Stomach (tissue), 9 donors: ENCODE measurements around the gene PTTG2. TPM values are rescaled to one million over a fixed set of nuclear protein-coding genes. Genes with fewer than 3 reads are reported as not detected.

Experiments
- DNase-seq, 2 donors: peaks; one replicate each; pipeline versions ENCODE4 v3.0.0 to v3.0.0-alpha.2; 2013 to 2019
- H3K27ac ChIP-seq, 5 donors: fragments of 200-600 bp in 4 of 5; sonication (generic) in 4 of 5; one replicate each; pipeline ENCODE4 v1.5.1; 2013 to 2019; ENCODE audit warnings: mild to moderate bottlenecking in 1 of 5, moderate library complexity in 1 of 5
- H3K27me3 ChIP-seq, 3 donors: fragments of 200-600 bp; sonication (generic); one replicate each; pipeline ENCODE4 v1.5.1; 2017 to 2019; ENCODE audit warnings: mixed run types in 1 of 3
- H3K36me3 ChIP-seq, 4 donors: fragments of 200-600 bp; sonication (generic); 1 replicate in 3 of 4; 2 replicates in 1 of 4; pipeline ENCODE4 v1.5.1; 2016 to 2019
- H3K4me1 ChIP-seq, 4 donors: fragments of 200-600 bp; sonication (generic); one replicate each; pipeline ENCODE4 v1.5.1; 2016 to 2019
- H3K4me3 ChIP-seq, 4 donors: fragments of 200-600 bp; sonication (generic) in 3 of 4; one replicate each; pipeline ENCODE4 v1.5.1; 2016 to 2019; ENCODE audit warnings: mild to moderate bottlenecking in 1 of 4
- H3K9me3 ChIP-seq, 4 donors: fragments of 200-600 bp; sonication (generic); one replicate each; pipeline ENCODE4 v1.5.1; 2016 to 2019
- CTCF ChIP-seq, 7 experiments: fragments of 450-650 bp in 4 of 7; fragments of 200-600 bp in 3 of 7; sonication (generic) in 3 of 7; IDR thresholded peaks; one replicate each; pipeline ENCODE4 v1.5.1; 2016 to 2019; ENCODE audit warnings: antibody characterized with exemption in 7 of 7, control low read depth in 2 of 7, mild to moderate bottlenecking in 1 of 7
- EP300 ChIP-seq: sonication (generic); formaldehyde crosslinking; IDR thresholded peaks from one replicate; pipeline ENCODE4 v1.6.1; 2017; ENCODE audit warnings: antibody characterized with exemption
- POLR2A ChIP-seq, 4 donors: fragments of 450-650 bp; IDR thresholded peaks; one replicate each; pipeline ENCODE4 v1.6.1; 2016; ENCODE audit warnings: antibody characterized with exemption in 4 of 4, control low read depth in 2 of 4, mild to moderate bottlenecking in 1 of 4, moderate library complexity in 1 of 4
- POLR2AphosphoS5 ChIP-seq, 3 donors: sonication (generic); formaldehyde crosslinking; IDR thresholded peaks; one replicate each; pipeline ENCODE4 v1.6.1; 2016; ENCODE audit warnings: antibody characterized with exemption in 3 of 3
- WGBS, 5 donors: extraction: QIAGEN DNeasy Blood & Tissue Kit in 3 of 5; methylation state at CpG; one replicate each; pipeline versions ENCODE4 v1.1.5 to v1.1.7; 2013 to 2018; 5-methylcytosine and 5-hydroxymethylcytosine counted together
- intact Hi-C: fragments of 100-400 bp; cut with DNase I; formaldehyde crosslinking; loops from one replicate; pipeline ENCODE4 v1.15.1; 2023; ENCODE audit warnings: low total_unique reads
- polyA plus RNA-seq, 3 donors: library from polyadenylated mRNA; stranded (reverse); fragments of 200-250 nt; gene quantifications; one replicate each; pipeline ENCODE4 v1.2.3, GENCODE V29; 2013
- total RNA-seq, 5 donors: library from RNA; depleted of rRNA; stranded (reverse); fragments of >200 nt; gene quantifications; one replicate each; pipeline versions ENCODE4 v1.1.0 to v1.2.3, GENCODE V29; 2014 to 2016
- donor health status: healthy with polysubstance abuse.
- donor health status: Bipolar disorder and iron deficiency.
- donor health status: healthy.

Gene PTTG2
- total and polyA plus RNA-seq, 8 donors, result 1.8 to 2.9 TPM; not detected in 6

- Histone ChIP-seq H3K4me3 (no peak overlapping the region), H3K9me3 (no peaks in the 10 kb centered on the region), H3K27ac (peak overlapping the region in 4 of 5 donors; percentile 56 to 72 (median 62)), H3K27me3 (no peaks in the 10 kb centered on the region), H3K36me3 (no peaks in the 10 kb centered on the region), H3K4me1 (peaks cover 0 to 64% (median 19%) of the 10 kb centered on the region in 4 donors)
- WGBS, 5 donors, result 55 to 72% (median 63%) methylated on average over 8 of the region's 8 CpGs
- TF ChIP-seq CTCF (IDR thresholded peaks at IDR 0.05), result no peak
- TF ChIP-seq POLR2A (IDR thresholded peaks at IDR 0.05), result no peak
- TF ChIP-seq POLR2AphosphoS5 (IDR thresholded peaks at IDR 0.05), result no peak
- no peak for TF ChIP-seq EP300
- DNase-seq, result no peak
- intact Hi-C loops, result loop anchor here (10.0 kb wide), 1 partner anchor 45 kb away; no protein-coding TSS in a partner anchor
These were observed 29.4 kb downstream of the PTTG2 start for GRCh38 chr4:37989398-37990260.

GRCh38 chr4:37990731-37991245 is 30.6 kb downstream of the PTTG2 start:
- no peak for TF ChIP-seq POLR2AphosphoS5 (IDR thresholded peaks at IDR 0.05)
- no peak for TF ChIP-seq POLR2A (IDR thresholded peaks at IDR 0.05)
- no peak for TF ChIP-seq EP300
- no peak for TF ChIP-seq CTCF (IDR thresholded peaks at IDR 0.05)
- peaks cover 0 to 71% (median 25%) of the 10 kb centered on the region in 4 donors for H3K4me1 ChIP-seq
- intact Hi-C loops, result no loop called here
- H3K4me3 ChIP-seq, result no peak overlapping the region
- no peak for DNase-seq
- no peaks in the 10 kb centered on the region for H3K27me3 ChIP-seq
- 79 to 92% (median 86%) methylated on average over 5 of the region's 5 CpGs for whole genome bisulfite sequencing, 5 donors
- H3K9me3 ChIP-seq, result no peaks in the 10 kb centered on the region
- no peaks in the 10 kb centered on the region for H3K36me3 ChIP-seq
- peak overlapping the region in 4 of 5 donors; percentile 56 to 72 (median 62) for H3K27ac ChIP-seq

- Histone ChIP-seq H3K9me3 (no peaks in the 10 kb centered on the region), H3K27ac (peak overlapping the region in 3 of 5 donors; percentile 23 to 72 (median 56)), H3K36me3 (no peaks in the 10 kb centered on the region), H3K4me1 (peaks cover 0 to 75% (median 30%) of the 10 kb centered on the region in 4 donors), H3K27me3 (no peaks in the 10 kb centered on the region), H3K4me3 (no peak overlapping the region)
- intact Hi-C loops, result no loop called here
- WGBS, 5 donors, result 86 to 93% (median 92%) methylated on average over 8 of the region's 8 CpGs
- no peak for TF ChIP-seq POLR2AphosphoS5 (IDR thresholded peaks at IDR 0.05)
- no peak for TF ChIP-seq POLR2A (IDR thresholded peaks at IDR 0.05)
- TF ChIP-seq EP300, result no peak
- no peak for TF ChIP-seq CTCF (IDR thresholded peaks at IDR 0.05)
- DNase-seq, result no peak
These were observed 31.6 kb downstream of the PTTG2 start for GRCh38 chr4:37991623-37992410.

GRCh38 chr4:37993806-37994205 is 33.6 kb downstream of the PTTG2 start:
- TF ChIP-seq POLR2AphosphoS5 (IDR thresholded peaks at IDR 0.05) (no peak), POLR2A (IDR thresholded peaks at IDR 0.05) (no peak), EP300 (no peak), CTCF (IDR thresholded peaks at IDR 0.05) (no peak)
- intact Hi-C loops, result no loop called here
- DNase-seq, result no peak
- Histone ChIP-seq H3K4me1 (peaks cover 0 to 76% (median 31%) of the 10 kb centered on the region in 4 donors), H3K9me3 (no peaks in the 10 kb centered on the region), H3K27me3 (no peaks in the 10 kb centered on the region), H3K36me3 (no peaks in the 10 kb centered on the region), H3K4me3 (no peak overlapping the region), H3K27ac (peak overlapping the region in 1 of 5 donors; percentile 13)
- 79 to 88% (median 84%) methylated on average over 10 of the region's 10 CpGs for WGBS, 5 donors
